ENCODE data around the gene SH2B3. TPM values are rescaled to one million over a fixed set of nuclear protein-coding genes. Genes with fewer than 3 reads are reported as not detected.
"Not testable (repeated sequence)": the region's sequence is repeated elsewhere in the genome, so short reads cannot be mapped to it uniquely, and the experiment has no call there.

Gene SH2B3
- total RNA-seq, 1 experiment from 2014 or later, result 120 TPM

GRCh38 chr12:111386885-111387284, 18.8 kb upstream of the SH2B3 start:
- DNase-seq (ENCODE audit: low read depth), result peak; percentile 52

DNA sequence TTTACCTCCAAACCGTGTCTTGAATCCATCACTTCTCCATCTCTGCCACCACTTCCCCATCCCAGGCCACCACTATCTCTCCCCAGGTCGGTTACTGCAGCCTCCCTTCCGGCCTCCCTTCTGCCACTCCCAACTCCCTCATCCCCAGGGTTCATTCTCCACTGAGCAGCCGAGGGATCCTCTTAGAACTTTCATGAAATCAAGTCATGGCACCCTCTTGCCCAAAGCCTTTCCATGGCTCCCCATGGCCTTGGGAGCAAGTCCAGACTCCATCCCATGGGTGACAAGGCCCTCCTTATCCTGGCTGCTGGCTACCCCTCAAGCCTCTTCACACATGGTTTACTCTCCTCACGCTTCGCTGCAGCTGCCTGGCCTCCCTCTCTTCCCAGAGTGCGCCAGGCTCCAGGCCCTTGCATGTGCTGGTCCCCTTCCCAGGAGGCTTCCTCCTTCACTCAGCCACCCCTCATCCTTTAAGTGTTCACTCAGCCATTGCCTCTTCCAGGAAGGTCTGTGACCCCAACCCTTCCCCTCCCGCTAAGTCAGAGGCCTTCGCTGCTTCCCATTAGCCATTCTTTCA, 17.9 kb upstream of the SH2B3 start:
- no peak for DNase-seq (ENCODE audit: low read depth)

GRCh38 chr12:111389635-111390034, 16.1 kb upstream of the SH2B3 start:
- no peak for DNase-seq (ENCODE audit: low read depth)

DNA sequence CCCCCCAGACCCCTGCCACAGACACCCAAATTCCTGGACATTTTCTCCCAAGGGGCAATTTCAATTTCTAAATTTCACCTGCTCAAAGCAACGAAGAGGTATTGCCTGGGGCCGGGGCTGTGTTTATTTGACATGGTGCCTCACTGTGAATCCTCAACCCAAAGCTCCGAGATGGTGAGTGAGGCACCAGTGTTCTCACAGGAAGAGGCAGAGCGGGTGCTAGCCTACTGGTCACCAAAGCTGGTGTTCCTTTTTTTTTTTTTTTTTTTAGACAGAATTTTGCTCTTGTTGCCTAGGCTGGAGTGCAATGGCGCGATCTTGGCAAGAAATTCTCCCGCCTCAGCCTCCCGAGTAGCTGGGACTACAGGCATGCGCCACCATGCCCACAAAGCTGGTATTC, 14.8 kb upstream of the SH2B3 start:
- DNase-seq (ENCODE audit: low read depth), result no peak

- no peak for DNase-seq (ENCODE audit: low read depth)
These were observed 11.9 kb upstream of the SH2B3 start for GRCh38 chr12:111393700-111394300.

DNA sequence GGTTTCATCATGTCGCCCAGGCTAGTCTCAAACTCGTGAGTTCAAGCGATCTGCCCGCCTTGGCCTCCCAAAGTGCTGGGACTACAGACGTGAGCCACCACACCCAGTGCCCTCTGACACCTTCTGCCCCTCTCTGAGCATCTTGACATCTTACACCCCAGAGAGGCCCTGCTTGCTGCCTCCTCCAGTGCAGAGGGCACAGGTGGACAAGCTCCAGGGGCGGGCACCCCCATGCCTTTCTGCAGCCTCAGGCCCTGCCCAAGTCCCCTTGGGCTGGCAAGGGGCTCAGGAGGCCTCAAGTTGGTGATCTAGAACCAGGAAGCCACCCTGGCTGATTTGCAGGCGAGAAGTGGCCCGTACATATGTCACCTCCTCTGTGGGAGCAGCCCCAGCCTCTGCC, 11.2 kb upstream of the SH2B3 start:
- no peak for DNase-seq (ENCODE audit: low read depth)

- DNase-seq (ENCODE audit: low read depth), result no peak
These were observed 10.2 kb upstream of the SH2B3 start for GRCh38 chr12:111395336-111396187.

DNA sequence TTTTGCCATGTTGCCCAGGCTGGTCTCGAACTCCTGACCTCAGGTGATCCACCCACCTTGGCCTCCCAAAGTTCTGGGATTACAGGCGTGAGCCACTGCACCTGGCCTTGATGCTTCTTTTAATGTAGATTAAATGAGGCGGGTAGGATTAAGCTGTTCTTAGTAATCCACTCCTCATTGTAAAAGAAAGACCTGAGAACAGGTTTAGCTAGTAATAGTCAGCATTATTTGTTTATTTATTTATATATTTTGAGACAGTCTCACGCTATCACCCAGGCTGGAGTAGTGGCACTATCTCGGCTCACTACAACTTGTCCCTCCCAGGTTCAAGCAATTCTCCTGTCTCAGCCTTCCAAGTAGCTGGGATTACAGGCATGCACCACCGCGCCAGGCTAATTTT, 9.5 kb upstream of the SH2B3 start:
- not testable (repeated sequence) for DNase-seq (ENCODE audit: low read depth)

DNA sequence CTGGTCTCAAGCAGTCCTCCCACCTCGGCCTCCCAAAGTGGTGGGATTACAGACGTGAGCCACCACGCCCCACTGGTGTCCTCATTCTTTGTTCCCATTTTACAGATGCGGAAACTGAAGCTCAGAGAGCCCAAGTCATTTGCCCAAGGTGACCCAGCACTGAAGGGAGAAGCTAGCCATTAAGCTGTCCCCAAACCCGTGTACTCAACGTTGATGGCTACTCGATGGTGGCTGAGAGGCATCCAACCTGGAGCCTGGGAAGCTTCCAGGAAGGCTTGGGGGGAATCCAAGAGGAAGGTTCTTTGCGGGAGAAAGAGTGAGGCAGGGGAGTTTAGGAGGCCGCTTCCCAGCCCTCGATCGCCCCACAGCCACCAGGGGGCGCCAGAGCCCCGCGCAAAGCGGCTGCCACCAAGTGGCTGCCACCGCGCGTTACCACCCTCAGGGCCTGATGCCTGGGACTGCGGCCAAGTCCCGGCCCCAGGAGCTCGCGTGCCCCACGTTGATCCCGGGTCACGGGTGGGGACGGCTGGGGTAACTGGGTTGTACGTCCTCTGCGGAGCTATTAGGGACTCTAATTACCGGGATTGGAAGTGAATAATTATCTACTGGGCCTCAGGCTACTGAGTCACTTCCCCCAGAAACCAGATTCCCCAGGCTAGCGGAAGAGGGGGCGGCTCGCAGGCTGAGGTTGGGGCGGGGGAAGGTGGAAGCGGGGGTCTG, 8.8 kb upstream of the SH2B3 start:
- peak; percentile 78 for DNase-seq (ENCODE audit: low read depth)

DNA sequence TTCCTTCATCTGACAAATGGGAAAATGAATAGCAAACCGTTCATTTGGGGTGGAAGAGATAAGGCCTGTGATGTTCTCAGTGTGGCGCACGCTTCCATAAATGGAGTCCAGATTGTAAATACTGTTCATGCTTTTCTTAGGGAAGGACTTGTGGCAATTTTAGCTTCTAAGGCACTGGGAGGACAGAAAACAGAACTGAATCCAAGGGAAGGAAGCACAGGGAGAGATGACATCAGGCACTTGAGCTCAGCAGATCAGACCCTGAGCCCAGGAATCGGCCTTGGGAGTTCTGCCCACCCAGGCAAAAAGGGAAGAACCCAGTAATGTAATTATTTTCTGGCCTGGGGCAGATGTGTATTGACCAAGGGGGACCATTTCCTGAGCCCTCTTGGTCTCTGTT, 7.2 kb upstream of the SH2B3 start:
- DNase-seq (ENCODE audit: low read depth), result no peak

DNA sequence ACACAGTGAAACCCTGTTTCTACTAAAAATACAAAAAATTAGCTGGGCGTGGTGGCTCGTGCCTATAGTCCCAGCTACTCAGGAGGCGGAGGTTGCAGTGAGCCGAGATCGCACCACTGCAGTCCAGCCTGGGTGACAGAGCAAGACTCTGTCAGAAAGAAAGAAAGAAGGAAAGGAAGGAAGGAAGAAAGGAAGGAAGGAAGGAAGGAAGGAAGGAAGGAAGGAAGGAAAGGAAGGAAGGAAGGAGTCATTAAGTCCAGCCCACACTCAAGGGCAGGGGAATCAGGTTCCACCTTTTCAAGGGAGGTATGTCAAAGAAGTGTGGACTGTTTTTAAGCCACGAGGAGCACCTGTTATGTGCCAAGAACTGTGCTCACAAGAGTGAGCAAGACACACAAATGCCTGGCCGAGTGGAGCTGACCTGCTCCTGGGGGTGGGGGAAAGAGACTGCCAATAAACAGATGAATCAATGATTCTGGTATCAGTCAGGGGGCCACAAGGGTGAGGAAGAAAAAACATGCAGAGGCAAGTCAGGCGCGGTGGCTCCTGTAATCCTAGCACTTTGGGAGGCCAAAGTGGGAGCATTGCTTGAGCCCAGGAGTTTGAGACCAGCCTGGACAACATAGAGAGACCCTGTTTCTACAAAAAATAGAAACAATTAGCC, 5.8 kb upstream of the SH2B3 start:
- not testable (repeated sequence) for DNase-seq (ENCODE audit: low read depth)

DNA sequence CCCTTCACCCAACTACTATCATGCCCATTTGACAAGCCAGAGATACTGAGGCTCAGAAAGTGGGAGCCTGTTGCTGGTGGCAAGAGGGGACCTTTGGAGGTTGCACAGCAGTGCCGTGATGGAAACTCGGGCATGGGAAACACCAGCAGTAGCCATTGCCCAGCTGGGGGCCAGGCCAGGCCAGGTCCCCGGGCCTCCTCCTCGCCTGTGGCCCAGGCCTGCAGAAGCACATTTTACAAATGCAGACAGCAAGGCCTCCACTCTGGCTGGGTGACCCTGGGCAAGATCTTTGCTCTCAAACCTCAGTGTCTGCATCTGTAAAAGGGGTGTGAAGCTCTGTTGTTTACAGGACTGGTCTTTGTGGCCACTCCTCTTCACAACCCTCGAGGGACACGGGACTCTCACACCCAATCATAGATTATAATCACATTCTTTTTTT, 4.5 kb upstream of the SH2B3 start:
- no peak for DNase-seq (ENCODE audit: low read depth)

DNA sequence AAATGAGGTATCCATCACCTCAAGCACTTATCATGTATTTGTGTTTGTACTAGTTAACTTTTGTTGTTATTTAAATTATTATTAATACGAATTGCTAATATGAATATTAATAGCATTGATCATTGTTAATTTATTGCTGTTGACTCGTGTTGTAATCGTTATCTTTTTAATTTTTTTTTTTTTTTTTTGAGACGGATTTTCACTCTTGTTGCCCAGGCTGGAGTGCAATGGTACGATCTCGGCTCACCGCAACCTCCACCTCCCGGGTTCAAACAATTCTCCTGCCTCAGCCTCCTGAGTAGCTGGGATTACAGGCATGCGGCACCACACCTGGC, 3.3 kb upstream of the SH2B3 start:
- not testable (repeated sequence) for DNase-seq (ENCODE audit: low read depth)

DNA sequence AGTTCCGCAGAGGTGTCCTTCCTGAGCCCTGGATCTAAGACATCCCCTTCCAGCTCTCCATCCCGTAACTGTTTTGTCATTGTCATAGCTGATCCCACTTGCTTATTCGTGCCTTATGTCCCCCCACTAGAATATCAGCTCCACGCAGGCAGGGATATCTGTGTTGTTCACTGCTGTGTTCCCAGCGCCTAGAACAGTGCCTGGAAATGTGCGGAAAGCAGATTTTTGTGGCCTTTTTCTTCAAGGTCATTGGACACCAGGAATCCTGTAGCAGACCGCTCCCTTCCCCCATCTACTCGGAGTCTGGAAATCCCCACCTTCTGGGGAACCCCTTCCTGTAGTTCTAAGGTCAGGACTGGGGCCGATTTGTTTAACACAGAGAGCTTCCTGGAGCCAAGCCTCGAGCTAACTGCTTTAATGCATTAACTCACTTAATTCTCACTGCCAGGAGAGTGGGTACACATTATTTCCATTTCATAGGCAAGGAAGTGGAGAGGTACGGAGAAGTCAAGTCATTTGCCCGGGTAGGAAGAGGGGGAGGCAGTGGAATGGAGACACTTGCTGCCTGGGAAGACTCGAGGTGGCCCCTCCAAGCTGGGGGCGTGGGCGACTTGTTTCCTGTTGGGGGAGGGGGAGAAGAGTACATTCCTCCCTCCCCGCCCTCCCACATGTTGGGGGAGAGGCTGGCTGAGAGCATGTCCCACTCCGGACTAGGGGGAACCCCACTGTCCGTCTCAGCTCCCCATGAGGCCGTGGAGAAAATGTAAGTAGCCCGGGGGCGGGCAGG, 1.2 kb upstream of the SH2B3 start:
- DNase-seq (ENCODE audit: low read depth), result no peak

DNA sequence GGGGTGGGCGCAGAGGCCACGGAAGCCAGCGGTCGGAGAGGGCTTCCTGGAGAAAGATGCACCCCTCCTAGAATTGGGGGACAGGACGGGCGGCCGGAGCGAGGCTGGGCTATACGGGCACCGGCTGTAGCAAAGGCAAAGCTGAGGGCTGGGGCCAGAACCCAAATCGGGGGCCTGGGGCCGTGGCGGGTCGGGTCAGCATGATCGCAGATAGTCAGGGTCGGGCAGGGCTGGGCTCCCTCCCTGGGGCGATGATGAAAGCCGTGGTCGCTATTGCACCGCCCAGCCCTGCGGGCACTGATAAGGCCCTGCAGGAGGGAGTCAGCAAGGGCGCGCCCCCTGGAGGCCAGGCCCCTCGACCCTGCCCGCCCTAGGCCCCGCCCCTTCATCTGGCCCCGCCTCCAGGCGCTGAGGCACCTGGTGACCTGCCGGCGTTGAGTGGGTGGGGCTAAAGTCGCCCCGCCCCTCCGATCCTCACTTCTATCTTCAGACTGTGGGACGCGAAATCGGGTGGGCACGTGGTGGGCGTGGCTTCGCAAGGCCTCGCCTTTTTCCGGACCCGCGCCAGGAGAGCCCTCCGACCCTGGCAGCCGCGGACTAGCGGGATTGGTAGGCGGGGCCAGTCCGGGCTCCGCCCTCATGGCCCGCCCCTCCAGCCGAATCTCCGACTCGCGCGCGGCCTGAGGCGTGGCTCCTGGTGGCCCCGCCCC, 419 bp upstream of the SH2B3 start:
- DNase-seq (ENCODE audit: low read depth), result peak; percentile 87

DNA sequence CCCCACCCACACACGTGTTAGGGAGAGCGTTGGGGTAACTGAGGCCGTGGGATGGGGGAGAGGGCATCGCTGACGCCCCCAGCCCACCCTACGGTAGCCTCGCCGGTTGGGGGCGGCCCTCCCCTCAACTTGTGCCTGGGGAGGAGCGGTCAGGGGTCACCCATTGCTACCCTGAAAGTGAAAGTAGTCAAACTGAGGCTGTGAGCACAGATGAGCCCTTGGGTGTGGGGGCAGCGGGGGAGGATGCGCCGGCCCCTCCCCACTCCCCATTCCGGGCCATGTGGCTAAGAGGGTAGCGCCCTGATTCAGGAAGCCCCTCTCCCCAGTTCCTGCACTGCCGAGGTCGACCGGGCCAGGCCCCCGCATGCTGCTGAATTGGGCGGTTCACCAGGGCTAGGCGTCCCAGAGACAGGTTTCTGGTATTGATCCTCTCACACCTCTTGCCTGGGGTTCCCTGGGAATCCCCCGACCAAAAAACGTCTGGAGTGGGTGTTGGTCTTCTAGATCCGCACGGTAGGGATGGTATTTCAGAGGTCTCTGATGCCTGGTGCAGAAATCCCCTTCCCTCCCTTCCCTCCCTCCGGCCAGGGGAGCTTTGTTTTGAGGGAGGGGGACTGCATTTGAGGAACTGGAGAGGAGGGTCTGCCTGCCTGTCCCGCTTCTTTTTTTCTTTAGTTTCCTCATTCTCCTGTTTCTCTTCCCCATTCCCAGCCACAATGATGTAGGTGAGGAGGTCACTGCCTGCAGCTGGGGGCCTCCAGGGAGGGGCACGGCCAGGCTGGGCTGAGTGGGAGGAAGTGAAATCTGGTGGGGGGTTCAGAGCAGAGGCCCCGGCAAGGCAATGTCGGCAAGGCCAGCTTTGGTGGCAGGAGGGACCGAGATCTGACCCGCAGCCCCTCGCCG, 1.0 kb downstream of the SH2B3 start:
- DNase-seq (ENCODE audit: low read depth), result no peak

DNA sequence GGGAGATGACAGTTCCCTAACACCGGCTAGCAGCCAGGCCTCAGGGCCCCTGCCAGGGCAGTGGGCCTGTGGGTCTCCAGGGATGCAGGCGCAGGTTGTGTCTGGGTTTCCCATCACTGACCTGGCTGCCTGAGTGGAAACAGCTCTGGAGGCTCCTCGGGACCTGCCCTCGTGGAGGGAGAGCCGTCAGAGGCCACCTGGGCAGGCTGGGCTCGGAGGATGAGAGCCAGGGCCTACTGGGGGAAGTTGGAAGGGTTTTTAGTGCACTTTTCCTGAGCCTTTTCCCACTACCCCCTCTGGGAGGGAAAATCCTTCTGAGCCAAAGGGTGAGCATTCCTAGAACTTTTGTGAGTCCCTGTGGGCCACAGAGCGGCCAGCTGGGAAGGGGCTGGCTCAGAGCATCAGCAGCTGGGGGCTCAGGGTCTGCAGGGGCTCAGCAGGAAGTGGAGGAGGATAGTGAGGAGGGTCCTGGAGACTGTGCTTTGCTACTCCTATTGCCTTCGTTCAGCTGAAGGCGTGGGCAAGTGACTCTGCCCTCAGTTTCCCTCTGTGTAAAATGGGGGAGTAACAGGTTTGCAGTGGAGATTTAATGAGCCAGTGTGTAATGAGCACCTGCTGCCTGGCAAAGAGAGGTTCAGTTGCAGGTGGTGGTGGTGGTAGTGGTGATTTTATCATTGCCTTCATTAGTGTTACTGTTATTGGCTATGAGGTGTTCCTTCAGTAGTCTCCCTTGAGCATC, 1.8 kb downstream of the SH2B3 start:
- peak; percentile 33 for DNase-seq (ENCODE audit: low read depth)

DNA sequence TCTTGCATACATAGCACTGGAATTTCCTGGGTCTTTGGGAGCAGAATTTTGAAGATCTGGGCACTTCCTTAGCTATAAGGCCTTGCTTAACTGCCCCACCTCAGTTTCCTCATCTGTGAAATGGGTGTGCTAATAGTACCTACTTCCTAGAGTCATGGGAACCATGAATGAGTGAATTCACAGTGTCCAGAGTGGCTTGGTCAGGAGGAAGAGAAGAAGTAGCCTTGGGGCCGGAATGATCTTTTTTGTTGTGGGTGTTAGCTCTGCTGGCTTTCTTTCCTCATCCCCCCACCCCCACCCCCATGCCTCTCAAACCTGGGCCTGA, 2.4 kb downstream of the SH2B3 start:
- DNase-seq (ENCODE audit: low read depth), result no peak
